LNCaP clone FGC (cell line): Measurements from ENCODE around the gene HLA-DMB.
A peak's percentile ranks its signal among the peaks of the same experiment; 100 is the strongest.

Source experiments
- DNase-seq: peaks from one replicate; pipeline ENCODE4 v3.0.0-alpha.2; 2011; ENCODE audit warnings: low read depth
- H3K4me3 ChIP-seq: 2 replicates; pipeline ENCODE4 v1.5.1; 2011; ENCODE audit warnings: mild to moderate bottlenecking, low read depth, low read length, control low read depth
- TF ChIP-seq, protein P1 (sequence below): IDR thresholded peaks from 2 replicates; pipeline ENCODE4 v1.5.1; 2012; ENCODE audit warnings: mild to moderate bottlenecking; ENCODE audit not compliant: control insufficient read depth, insufficient read depth; ENCODE audit errors: extremely low read depth

HLA-DMB gene

DNA sequence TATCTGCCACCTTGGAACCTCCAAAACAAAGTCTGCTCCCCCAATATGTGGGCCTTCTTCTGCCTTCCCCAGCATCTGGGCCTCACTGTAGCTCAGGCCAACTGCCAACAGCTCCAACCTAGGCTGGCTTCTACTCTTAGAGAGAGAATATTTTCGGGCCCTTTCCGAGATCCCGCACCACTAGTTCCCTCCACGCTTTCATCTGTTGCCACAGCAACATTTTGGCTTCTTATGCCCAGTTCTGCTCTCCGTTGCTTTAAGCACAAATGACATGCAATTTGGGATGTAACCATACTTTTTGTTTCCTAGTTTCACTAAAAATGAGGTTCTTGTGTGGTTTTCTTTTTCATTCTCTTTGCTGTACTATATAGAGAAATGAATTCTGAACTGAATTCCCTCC is 53.2 kb downstream of the HLA-DMB start:
- TF ChIP-seq, protein P1, sequence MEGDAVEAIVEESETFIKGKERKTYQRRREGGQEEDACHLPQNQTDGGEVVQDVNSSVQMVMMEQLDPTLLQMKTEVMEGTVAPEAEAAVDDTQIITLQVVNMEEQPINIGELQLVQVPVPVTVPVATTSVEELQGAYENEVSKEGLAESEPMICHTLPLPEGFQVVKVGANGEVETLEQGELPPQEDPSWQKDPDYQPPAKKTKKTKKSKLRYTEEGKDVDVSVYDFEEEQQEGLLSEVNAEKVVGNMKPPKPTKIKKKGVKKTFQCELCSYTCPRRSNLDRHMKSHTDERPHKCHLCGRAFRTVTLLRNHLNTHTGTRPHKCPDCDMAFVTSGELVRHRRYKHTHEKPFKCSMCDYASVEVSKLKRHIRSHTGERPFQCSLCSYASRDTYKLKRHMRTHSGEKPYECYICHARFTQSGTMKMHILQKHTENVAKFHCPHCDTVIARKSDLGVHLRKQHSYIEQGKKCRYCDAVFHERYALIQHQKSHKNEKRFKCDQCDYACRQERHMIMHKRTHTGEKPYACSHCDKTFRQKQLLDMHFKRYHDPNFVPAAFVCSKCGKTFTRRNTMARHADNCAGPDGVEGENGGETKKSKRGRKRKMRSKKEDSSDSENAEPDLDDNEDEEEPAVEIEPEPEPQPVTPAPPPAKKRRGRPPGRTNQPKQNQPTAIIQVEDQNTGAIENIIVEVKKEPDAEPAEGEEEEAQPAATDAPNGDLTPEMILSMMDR: no peak
- DNase-seq: no peak
- H3K4me3 ChIP-seq: no peak overlapping the region

DNA sequence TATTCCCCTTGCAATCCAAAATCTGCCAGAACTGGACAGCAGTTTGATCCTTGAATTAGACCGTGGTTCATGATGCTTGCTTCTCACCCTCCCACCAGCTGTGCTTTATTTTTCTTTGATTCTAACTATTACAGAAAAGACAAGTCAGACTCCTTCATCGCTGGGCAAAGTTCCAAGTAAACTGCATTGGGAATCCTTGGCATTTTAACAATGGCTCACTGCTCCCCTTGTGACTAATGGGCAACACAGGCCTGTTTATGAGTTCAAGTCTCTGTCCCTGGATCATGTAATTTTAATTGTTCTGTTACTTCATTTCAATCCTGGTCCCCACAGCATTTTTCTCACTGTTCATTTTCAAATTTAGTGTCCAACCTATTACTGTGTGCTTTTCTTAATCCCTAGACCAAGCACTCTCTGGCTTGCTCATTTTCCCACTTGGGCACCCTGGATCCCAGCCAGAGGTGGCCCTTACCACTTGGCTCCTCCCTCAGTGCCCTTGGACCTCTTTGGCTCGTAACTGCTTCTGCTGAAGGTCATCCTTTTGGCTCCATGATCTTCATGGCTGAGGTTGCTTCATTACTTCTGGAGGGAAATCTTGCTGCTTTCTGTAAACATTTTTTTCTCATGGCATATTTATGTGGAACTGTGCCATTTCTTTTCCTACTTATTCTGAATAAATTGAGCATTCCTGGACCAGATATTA is 54.0 kb downstream of the HLA-DMB start:
- DNase-seq: no peak
- TF ChIP-seq, protein P1: no peak
- no peak overlapping the region for H3K4me3 ChIP-seq

DNA sequence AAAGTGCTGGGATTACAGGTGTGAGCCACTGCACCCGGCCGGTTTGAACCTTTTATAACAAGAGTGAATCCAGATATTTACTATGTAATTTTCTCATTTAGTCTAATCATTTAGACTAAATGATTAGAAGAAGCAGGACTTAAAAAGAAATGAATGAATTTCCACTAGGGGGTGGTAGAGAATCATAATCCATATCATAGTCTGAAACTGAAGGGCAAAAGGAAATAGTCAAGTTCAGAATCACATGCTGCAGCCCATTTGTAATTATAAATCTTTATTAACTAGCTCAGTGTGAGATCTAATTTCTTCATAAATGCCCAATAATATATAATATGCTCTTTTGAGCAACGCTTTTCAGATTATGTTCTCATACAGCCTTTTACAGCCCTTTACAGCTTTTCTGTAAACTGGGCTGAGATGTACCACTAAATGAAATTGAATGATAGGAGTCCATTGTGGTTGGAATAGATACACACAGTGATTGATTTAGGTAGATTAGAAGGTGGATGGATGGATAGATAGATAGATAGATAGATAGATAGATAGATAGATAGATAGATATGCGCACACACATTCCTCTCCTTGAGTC is 55.0 kb downstream of the HLA-DMB start:
- H3K4me3 ChIP-seq: no peak overlapping the region
- peak; percentile 70 for DNase-seq
- TF ChIP-seq, protein P1: peak; percentile 59
